IMR-90 (cell line): ENCODE data around the gene PLEK. TPM values are rescaled to one million over a fixed set of nuclear protein-coding genes. Genes with fewer than 3 reads are reported as not detected.
"Not testable (repeated sequence)": the region's sequence is repeated elsewhere in the genome, so short reads cannot be mapped to it uniquely, and the experiment has no call there.

ENCODE experiments used
- ATAC-seq: fragments of 200-7000 bp; cut with Tn5 transposase; 2 replicates; pipeline ENCODE4 v1.9.1; 2020; ENCODE audit warnings: low read depth, mild to moderate bottlenecking, moderate library complexity
- BruUV-seq: library from RNA; stranded (reverse); fragments of 400-500 nt; replicated peaks from 2 replicates; lab custom pipeline; 2021; lab: Mats Ljungman, UMichigan
- CTCF ChIA-PET: fragments of 300-600 bp; formaldehyde crosslinking; extraction: SDS; loops from one replicate; lab custom pipeline; 2021; ENCODE audit warnings: antibody characterized with exemption; lab: Yijun Ruan, JAX
- POLR2A ChIA-PET: fragments of 300-600 bp; sonication (Branson Sonifier 250); formaldehyde crosslinking; loops from one replicate; lab custom pipeline; 2022; ENCODE audit warnings: antibody characterized with exemption; ENCODE audit not compliant: unreplicated experiment; lab: Charles Lee
- DNase-seq: peaks from one replicate; pipeline ENCODE4 v3.0.0; 2013
- H2AFZ ChIP-seq: replicated peaks from 2 replicates; pipeline ENCODE3; 2013; ENCODE audit warnings: low read length, mild to moderate bottlenecking; ENCODE audit not compliant: poor library complexity
- H2AK5ac ChIP-seq: 2 replicates; pipeline ENCODE4 v1.6.1; 2013; ENCODE audit warnings: low read depth, low read length, inconsistent platforms
- H2AK9ac ChIP-seq: replicated peaks from 2 replicates; pipeline ENCODE3; 2013; ENCODE audit warnings: mild to moderate bottlenecking, low read depth, low read length, moderate library complexity; ENCODE audit not compliant: poor library complexity
- H2BK120ac ChIP-seq: 2 replicates; pipeline ENCODE4 v1.6.1; 2013; ENCODE audit warnings: low read depth, low read length, inconsistent platforms
- H2BK15ac ChIP-seq: 3 replicates; pipeline ENCODE4 v1.6.1; 2013; ENCODE audit warnings: low read depth, low read length, inconsistent platforms
- H2BK20ac ChIP-seq: 2 replicates; pipeline ENCODE4 v1.6.1; 2013; ENCODE audit warnings: low read depth, mild to moderate bottlenecking, inconsistent platforms, low read length, moderate library complexity
- H2BK5ac ChIP-seq: 2 replicates; pipeline ENCODE4 v1.6.1; 2013; ENCODE audit warnings: mild to moderate bottlenecking, low read depth, low read length, inconsistent platforms; ENCODE audit not compliant: poor library complexity, severe bottlenecking
- H3K14ac ChIP-seq: replicated peaks from 2 replicates; pipeline ENCODE4 v1.6.1; 2013; ENCODE audit warnings: low read depth, low read length, inconsistent platforms
- H3K18ac ChIP-seq: 2 replicates; pipeline ENCODE4 v1.6.1; 2013; ENCODE audit warnings: low read depth, low read length, control low read depth
- H3K23ac ChIP-seq: 2 replicates; pipeline ENCODE4 v1.6.1; 2013; ENCODE audit warnings: low read depth, low read length, inconsistent platforms
- H3K27ac ChIP-seq: 2 replicates; pipeline ENCODE4 v1.5.1; 2013; ENCODE audit warnings: mild to moderate bottlenecking, control low read depth, low read length; ENCODE audit not compliant: insufficient read depth
- H3K27me3 ChIP-seq: 2 replicates; pipeline ENCODE4 v1.6.1; 2013; ENCODE audit warnings: low read length; ENCODE audit not compliant: control insufficient read depth, insufficient read depth
- H3K36me3 ChIP-seq: 2 replicates; pipeline ENCODE4 v1.6.1; 2013; ENCODE audit warnings: low read length, mixed read lengths; ENCODE audit not compliant: control insufficient read depth, insufficient read depth
- H3K4ac ChIP-seq: 2 replicates; pipeline ENCODE4 v1.6.1; 2013; ENCODE audit warnings: low read depth, low read length, inconsistent platforms
- H3K4me1 ChIP-seq: 2 replicates; pipeline ENCODE4 v1.6.1; 2013; ENCODE audit warnings: low read length, mixed read lengths; ENCODE audit not compliant: control insufficient read depth, insufficient read depth
- H3K4me2 ChIP-seq: 2 replicates; pipeline ENCODE4 v1.6.1; 2013; ENCODE audit warnings: low read depth, mild to moderate bottlenecking, control low read depth, low read length, moderate library complexity
- H3K4me3 ChIP-seq: 2 replicates; pipeline ENCODE4 v1.5.1; 2013; ENCODE audit warnings: low read depth, mild to moderate bottlenecking, control low read depth, low read length, moderate library complexity; ENCODE audit not compliant: insufficient read depth
- H3K56ac ChIP-seq: 2 replicates; pipeline ENCODE4 v1.6.1; 2013; ENCODE audit warnings: low read length, inconsistent platforms; ENCODE audit not compliant: insufficient read depth; ENCODE audit errors: extremely low read depth
- H3K79me1 ChIP-seq, 2 experiments: 2 replicates each; pipeline ENCODE4 v1.6.1; 2013; ENCODE audit warnings: low read length in 2 of 2, inconsistent platforms in 1 of 2, low read depth in 1 of 2
- H3K9ac ChIP-seq: 2 replicates; pipeline ENCODE4 v1.6.1; 2013; ENCODE audit warnings: low read depth, low read length, control low read depth
- H3K9me1 ChIP-seq: 2 replicates; pipeline ENCODE4 v1.6.1; 2013; ENCODE audit warnings: low read length, inconsistent platforms; ENCODE audit not compliant: insufficient read depth
- H3K9me3 ChIP-seq: 2 replicates; pipeline ENCODE4 v1.6.1; 2013; ENCODE audit warnings: low read length; ENCODE audit not compliant: control insufficient read depth, insufficient read depth
- H4K20me1 ChIP-seq: 2 replicates; pipeline ENCODE4 v1.6.1; 2013; ENCODE audit warnings: low read length, inconsistent platforms; ENCODE audit not compliant: insufficient read depth
- H4K5ac ChIP-seq: 2 replicates; pipeline ENCODE4 v1.6.1; 2013; ENCODE audit warnings: mild to moderate bottlenecking, low read depth, low read length, control low read depth
- H4K8ac ChIP-seq, 2 experiments: 2 replicates each; pipeline ENCODE4 v1.6.1; 2013; ENCODE audit warnings: low read depth in 2 of 2, low read length in 2 of 2, control low read depth in 1 of 2, inconsistent platforms in 1 of 2
- H4K91ac ChIP-seq: 2 replicates; pipeline ENCODE4 v1.6.1; 2013; ENCODE audit warnings: low read depth, low read length, inconsistent platforms; ENCODE audit not compliant: insufficient read depth
- BHLHE40 ChIP-seq: fragments of 150-350 bp; IDR thresholded peaks from 2 replicates; pipeline ENCODE4 v1.6.1; 2016; ENCODE audit warnings: mild to moderate bottlenecking, low read depth, low read length
- CEBPB ChIP-seq: IDR thresholded peaks from 2 replicates; pipeline ENCODE4 v1.6.1; 2012; ENCODE audit warnings: low read depth, low read length, improper control_type of control experiment
- ELK1 ChIP-seq: fragments of 150-350 bp; IDR thresholded peaks from 2 replicates; pipeline ENCODE4 v1.6.1; 2016; ENCODE audit warnings: low read depth, mild to moderate bottlenecking, low read length, moderate library complexity, borderline replicate concordance
- FOS ChIP-seq: fragments of 150-350 bp; IDR thresholded peaks from 2 replicates; pipeline ENCODE4 v1.6.1; 2016; ENCODE audit warnings: low read depth, low read length
- MAFK ChIP-seq: IDR thresholded peaks from 2 replicates; pipeline ENCODE4 v1.6.1; 2012; ENCODE audit warnings: low read depth, low read length, improper control_type of control experiment
- NFE2L2 ChIP-seq: fragments of 150-350 bp; IDR thresholded peaks from 2 replicates; pipeline ENCODE4 v1.6.1; 2016; ENCODE audit warnings: low read depth, mild to moderate bottlenecking, low read length
- RCOR1 ChIP-seq: IDR thresholded peaks from 2 replicates; pipeline ENCODE4 v1.6.1; 2012; ENCODE audit warnings: mild to moderate bottlenecking, low read length, improper control_type of control experiment; ENCODE audit not compliant: insufficient replicate concordance
- WGBS, 2 experiments: methylation state at CpG; one replicate each; pipeline versions ENCODE4 v1.1.5 to v1.1.7; 2013; ENCODE audit warnings: missing lambda C conversion rate in 2 of 2; ENCODE audit not compliant: insufficient read length in 1 of 2; ENCODE audit errors: extremely low coverage in 2 of 2; 5-methylcytosine and 5-hydroxymethylcytosine counted together
- dilution Hi-C: fragments of 300-500 bp; cut with HindIII; formaldehyde crosslinking; loops from one replicate; pipeline ENCODE4 v1.14.3; 2018; ENCODE audit warnings: low sequenced_read_pairs; ENCODE audit not compliant: unreplicated experiment
- in situ Hi-C: fragments of 300-500 bp; cut with MboI; formaldehyde crosslinking; loops from 3 replicates; pipeline ENCODE4 v1.14.3; 2019; ENCODE audit warnings: low sequenced_read_pairs, inconsistent platforms, mixed read lengths
- intact Hi-C: fragments of 100-400 bp; cut with micrococcal nuclease; formaldehyde crosslinking; loops from 2 replicates; pipeline ENCODE4 v1.10.0; 2022
- polyA plus RNA-seq, 3 experiments: library from polyadenylated mRNA; depleted of rRNA; stranded (reverse); fragments of >200 nt; gene quantifications; 2 replicates each; pipeline ENCODE4 v1.2.3, GENCODE V29; 2012; ENCODE audit warnings: low replicate concordance in 1 of 3
- total RNA-seq: library from RNA; depleted of rRNA; stranded (reverse); fragments of >200 nt; gene quantifications from 2 replicates; pipeline ENCODE4 v1.2.3, GENCODE V29; 2012
- TF ChIP-seq, protein P1 (sequence below): fragments of 150-350 bp; IDR thresholded peaks from 2 replicates; pipeline ENCODE4 v1.6.1; 2017; ENCODE audit warnings: mild to moderate bottlenecking, antibody characterized with exemption, low read length, low read depth

The PLEK gene
- total and polyA plus RNA-seq, 2 of the 4 experiments (the other 2 are of a cell fraction) = under 0.01 TPM; not detected in 1

DNA sequence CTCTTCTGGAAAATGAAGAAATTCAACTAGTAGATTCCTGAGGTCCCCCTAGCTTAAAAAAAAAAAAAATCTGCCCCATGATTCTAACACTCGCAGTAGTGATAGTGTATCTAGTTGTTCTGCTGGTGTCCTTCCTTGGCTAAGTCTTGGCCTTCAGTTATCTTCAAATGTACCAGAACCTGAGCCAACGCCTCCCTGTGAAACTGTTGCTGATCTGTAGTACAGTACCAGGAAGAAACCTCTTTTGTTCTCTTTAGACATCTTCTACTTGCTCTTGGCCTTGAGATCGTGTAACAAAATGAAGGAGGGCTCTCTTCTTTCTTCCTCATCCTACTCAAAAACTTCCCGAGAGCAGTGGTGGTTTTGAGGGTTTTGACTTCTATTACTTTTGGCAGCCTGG is 31.0 kb downstream of the PLEK start:
- no TSS peak for BruUV-seq
- TF ChIP-seq CEBPB (no peak), NFE2L2 (no peak), MAFK (no peak), ELK1 (no peak), FOS (no peak), BHLHE40 (no peak), RCOR1 (no peak)
- TF ChIP-seq, protein P1, sequence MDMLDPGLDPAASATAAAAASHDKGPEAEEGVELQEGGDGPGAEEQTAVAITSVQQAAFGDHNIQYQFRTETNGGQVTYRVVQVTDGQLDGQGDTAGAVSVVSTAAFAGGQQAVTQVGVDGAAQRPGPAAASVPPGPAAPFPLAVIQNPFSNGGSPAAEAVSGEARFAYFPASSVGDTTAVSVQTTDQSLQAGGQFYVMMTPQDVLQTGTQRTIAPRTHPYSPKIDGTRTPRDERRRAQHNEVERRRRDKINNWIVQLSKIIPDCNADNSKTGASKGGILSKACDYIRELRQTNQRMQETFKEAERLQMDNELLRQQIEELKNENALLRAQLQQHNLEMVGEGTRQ = no peak
- WGBS, 2 experiments = no CpG with 5 or more reads among the region's 4 CpGs
- ATAC-seq (no peak), DNase-seq (no peak)
- Histone ChIP-seq H3K9me3 (no peaks in the 10 kb centered on the region), H2BK20ac (no peak overlapping the region), H3K14ac (no peak overlapping the region), H2AK5ac (no peak overlapping the region), H3K4me3 (no peak overlapping the region), H3K56ac (no peak overlapping the region), H4K20me1 (no peaks in the 10 kb centered on the region), H2AK9ac (no peak overlapping the region), H2AFZ (no peak overlapping the region), H3K4me1 (no peaks in the 10 kb centered on the region), H3K27ac (no peak overlapping the region), H3K9me1 (no peaks in the 10 kb centered on the region), H3K79me1 (no peaks in the 10 kb centered on the region), H3K23ac (no peak overlapping the region), H3K27me3 (peaks cover 31% of the 10 kb centered on the region), H2BK5ac (no peak overlapping the region), H4K8ac (no peak overlapping the region), H2BK120ac (no peak overlapping the region), H4K91ac (no peak overlapping the region), H3K4ac (no peak overlapping the region), H3K18ac (no peak overlapping the region), H4K5ac (no peak overlapping the region), H2BK15ac (no peak overlapping the region), H3K4me2 (no peak overlapping the region), H3K9ac (no peak overlapping the region), H3K36me3 (no peaks in the 10 kb centered on the region)
- POLR2A ChIA-PET = no interaction called here
- CTCF ChIA-PET = no interaction called here
- in situ Hi-C loops = no loop called here
- intact Hi-C loops = no loop called here
- dilution Hi-C loops = no loop called here

DNA sequence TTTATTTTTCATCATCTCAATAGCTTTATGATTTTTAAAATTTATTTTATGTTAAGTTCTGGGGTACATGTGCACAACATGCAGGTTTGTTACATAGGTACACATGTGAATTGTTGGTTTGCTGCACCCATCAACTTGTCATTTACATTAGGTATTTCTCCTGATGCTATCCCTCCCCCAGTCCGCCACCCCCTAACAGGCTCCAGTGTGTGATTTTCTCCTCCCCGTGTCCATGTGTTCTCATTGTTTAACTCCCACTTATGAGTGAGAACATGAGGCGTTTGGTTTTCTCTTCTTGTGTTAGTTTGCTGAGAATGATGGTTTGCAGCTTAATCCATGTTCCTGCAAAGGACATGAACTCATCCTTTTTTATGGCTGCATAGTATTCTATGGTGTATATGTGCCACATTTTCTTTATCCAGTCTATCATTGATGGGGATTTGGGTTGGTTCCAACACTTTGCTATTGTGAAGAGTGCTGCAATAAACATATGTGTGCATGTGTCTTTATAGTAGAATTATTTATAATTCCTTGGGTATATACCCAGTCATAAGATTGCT is 32.7 kb downstream of the PLEK start:
- CTCF ChIA-PET, H3K14ac ChIP-seq, intact Hi-C loops, H3K27ac ChIP-seq, H4K91ac ChIP-seq, H2BK15ac ChIP-seq, H2BK120ac ChIP-seq, H3K4ac ChIP-seq, H2AFZ ChIP-seq, H3K56ac ChIP-seq, H2AK5ac ChIP-seq, H3K4me3 ChIP-seq, H3K79me1 ChIP-seq, H3K9me3 ChIP-seq, H4K20me1 ChIP-seq, H3K9ac ChIP-seq, H4K5ac ChIP-seq, POLR2A ChIA-PET, H3K36me3 ChIP-seq, ATAC-seq, H2AK9ac ChIP-seq, H4K8ac ChIP-seq, H3K4me1 ChIP-seq, H3K18ac ChIP-seq, in situ Hi-C loops, H3K23ac ChIP-seq, dilution Hi-C loops, BruUV-seq, DNase-seq, H2BK20ac ChIP-seq, H2BK5ac ChIP-seq, H3K4me2 ChIP-seq, H3K9me1 ChIP-seq: not testable (repeated sequence)
- WGBS, 2 experiments = no CpG with 5 or more reads among the region's 3 CpGs
- peaks cover 25% of the 10 kb centered on the region for H3K27me3 ChIP-seq
